Cardiac septum (tissue), 1 donor: ENCODE results near the gene DNASE2. TPM values are rescaled to one million over a fixed set of nuclear protein-coding genes. Genes with fewer than 3 reads are reported as not detected.
"Not testable (repeated sequence)": the region's sequence is repeated elsewhere in the genome, so short reads cannot be mapped to it uniquely, and the experiment has no call there.

Experiments used
- DNase-seq: peaks from one replicate; pipeline ENCODE4 v3.0.0-alpha.2; 2020; ENCODE audit warnings: low spot score
- intact Hi-C: fragments of 100-400 bp; cut with DNase I; formaldehyde crosslinking; loops from one replicate; pipeline ENCODE4 v1.14.0; 2022
- total RNA-seq: library from RNA; stranded (reverse); fragmentation: NEBNext Ultra II Directional; extraction: Animal tissue kit (Norgen Biotek cat#: 25700); gene quantifications from one replicate; pipeline ENCODE4 v1.2.1, GENCODE V29; 2021
- donor health status: DM: no; HTN: no; CAD: no.

Gene DNASE2
- total RNA-seq, 1 donor from 2014 or later, result 21.3 TPM

DNA sequence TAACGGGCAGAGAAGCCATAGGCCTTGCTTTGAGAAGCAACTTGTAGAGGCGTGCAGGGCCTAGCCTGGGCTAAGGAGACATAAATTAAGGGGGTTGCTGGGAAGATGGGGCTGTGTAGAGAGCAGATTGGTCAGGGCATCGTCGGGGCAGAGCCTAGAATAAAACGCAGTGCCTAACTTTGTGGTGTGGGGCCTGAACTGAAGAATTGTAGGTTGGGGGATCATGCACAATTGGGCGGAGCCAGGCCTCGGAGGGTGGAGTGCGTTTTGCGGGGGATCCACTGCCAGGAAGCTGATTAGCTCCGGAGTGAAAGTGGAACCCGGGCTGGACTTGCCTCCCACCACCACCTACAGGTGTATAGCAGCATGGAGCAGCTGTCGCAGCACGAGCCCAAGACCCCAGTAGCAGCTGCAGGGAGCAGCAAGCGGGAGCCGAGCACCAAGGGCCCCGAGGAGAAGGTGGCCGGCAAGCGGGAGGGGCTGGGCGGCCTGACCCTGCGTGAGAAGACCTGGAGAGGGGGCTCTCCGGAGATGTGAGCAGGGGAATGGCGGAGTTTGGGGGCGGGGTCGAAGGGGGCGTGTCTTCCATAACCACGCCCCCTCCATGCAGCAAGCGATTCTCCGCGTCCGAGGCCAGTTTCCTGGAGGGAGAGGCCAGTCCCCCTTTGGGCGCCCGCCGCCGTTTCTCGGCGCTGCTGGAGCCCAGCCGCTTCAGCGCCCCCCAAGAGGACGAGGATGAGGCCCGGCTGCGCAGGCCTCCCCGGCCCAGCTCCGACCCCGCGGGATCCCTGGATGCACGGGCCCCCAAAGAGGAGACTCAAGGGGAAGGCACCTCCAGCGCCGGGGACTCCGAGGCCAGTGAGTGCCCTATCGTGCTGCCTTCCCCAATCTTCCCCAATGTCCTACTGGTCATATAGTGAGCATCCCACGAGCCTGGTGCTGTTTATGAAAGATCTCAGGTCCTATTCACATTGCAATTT lies 13.8 kb downstream of the DNASE2 start:
- DNase-seq, result no peak
- intact Hi-C loops, result no loop called here

DNA sequence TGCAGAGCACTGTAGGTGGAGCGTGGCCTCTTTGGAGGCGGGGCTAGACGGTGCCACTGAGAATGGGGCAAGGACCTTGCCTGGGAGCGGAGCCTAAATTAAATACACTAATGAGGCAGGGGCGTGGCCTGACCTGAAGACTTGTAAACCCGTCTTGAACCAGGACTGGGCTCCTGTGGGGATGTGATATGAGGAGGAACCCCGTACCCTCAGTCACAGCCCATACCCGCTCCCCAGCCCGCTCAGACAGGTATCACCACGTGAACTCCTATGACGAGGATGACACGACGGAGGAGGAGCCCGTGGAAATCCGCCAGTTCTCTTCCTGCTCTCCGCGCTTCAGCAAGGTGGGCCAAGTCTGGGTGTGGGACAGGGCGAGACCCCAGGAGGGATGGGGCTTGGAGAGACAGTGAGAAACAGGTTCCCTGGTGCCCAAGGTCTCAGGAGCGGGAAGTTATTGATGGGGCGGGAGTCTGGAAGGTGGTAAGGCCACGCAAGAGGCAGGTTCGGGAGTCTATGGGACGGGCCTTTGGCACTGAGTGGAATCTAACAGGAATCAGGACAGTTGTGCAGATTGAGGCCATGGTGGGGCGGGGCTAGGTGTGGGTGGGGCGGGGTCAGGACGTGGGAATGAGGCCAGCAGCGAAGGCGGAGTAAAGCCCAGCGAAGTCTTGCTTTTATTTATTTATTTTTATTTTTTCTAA lies 14.7 kb downstream of the DNASE2 start:
- intact Hi-C loops, result no loop called here
- DNase-seq, result no peak

DNA sequence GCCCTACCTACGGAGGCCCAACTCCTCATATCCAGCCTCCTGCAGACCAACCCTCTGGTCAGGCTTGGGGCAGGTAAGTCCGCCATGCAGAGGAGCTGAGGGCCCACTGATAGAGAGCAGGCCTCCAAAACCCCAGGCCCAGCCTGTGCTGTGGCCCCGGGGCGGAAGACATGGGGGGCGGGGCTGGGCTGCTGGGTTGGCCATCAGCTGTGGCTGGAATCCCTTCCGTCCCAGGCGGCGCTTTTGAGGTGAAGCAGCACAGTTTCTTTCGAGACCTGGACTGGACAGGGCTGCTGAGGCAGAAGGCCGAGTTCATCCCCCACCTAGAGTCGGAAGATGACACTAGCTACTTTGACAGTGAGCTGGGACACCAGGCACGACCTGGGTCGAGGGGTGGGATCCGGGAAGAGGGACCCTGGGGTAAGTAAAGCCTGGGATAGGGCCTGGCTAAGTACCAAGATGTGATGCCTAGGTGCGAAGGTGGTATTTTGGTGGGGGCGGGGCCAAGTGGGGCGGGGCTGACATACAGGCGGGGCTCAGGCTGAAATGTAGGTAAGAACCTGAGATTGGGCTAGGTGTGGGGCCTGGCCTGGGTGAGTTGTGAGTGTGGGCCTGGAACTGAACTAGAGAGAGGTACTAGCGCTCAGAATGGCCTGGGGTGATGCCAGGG lies 15.4 kb downstream of the DNASE2 start:
- intact Hi-C loops, result no loop called here
- DNase-seq, result no peak

DNA sequence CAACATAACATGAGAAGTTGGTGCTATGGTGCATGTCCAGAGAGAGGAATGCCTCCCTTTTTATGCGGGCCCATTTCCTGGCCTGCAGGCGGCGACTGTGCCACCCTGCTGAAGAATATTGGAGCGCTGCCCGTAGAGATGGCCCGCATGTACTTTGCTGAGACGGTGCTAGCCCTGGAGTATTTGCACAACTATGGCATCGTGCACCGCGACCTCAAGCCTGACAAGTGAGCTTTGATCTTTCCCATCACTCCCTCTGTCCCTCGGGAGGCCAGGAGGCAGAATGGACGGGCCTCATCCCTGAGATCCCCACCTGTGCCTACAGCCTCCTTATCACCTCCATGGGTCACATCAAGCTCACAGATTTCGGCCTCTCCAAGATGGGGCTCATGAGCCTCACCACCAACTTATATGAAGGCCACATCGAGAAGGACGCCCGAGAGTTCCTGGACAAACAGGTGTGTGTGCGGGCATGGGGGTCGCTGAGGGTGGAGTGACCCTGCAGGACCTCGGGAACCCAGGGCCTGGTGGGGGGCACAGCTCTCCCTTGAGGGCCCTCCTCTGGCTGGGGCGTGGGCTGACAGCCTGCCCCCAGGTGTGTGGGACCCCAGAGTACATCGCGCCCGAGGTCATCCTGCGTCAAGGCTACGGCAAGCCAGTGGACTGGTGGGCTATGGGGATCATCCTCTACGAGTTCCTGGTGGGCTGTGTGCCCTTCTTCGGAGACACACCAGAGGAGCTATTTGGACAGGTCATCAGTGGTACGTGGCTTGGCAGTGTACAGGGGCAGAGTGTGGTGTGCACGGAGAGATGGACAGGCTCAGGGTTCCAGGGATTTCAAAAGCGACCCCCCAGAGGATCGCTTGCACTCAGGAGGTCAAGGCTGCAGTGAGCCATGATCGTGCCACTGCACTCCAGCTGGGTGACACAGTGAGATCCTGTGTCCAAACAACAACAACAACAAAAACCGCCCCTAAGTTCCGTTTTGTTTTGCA lies 16.2 kb downstream of the DNASE2 start:
- no peak for DNase-seq
- intact Hi-C loops, result no loop called here

DNA sequence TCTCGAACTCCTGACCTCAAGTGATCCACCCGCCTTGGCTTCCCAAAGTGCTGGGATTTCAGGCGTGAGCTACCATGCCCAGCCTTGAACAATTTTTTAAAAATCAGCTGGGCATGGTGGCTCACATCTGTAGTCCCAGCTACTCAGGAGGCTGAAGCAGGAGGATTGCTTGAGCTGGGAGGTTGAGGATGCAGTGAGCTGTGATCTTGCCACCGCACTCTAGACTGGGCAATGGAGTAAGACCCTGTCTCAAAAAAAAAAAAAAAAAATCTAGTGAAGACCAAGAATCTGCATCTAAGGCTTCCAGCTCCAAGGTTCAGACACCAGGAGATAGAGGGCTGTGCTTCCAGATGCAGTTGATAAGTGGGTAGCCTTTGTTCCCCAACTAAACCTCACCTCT lies 17.1 kb downstream of the DNASE2 start:
- DNase-seq, result no peak
- intact Hi-C loops, result no loop called here

DNA sequence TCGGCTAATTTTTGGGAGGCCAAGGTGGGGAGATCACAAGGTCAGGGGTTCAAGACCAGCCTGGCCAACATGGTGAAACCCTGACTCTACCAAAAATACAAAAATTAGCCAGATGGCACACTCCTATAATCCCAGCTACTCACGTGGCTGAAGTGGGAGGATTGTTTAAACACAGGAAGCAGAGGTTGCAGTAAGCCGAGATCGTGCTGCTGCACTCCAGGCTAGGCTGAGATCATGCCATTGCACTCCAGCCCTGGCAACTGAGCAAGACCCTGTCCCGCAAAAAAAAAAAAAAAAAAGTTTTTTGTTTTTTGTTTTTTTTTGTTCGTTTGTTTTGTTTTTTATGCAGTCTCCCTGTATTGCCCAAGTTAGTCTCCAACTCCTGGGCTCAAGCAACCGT lies 21.7 kb downstream of the DNASE2 start:
- intact Hi-C loops, result no loop called here
- DNase-seq, result no peak

DNA sequence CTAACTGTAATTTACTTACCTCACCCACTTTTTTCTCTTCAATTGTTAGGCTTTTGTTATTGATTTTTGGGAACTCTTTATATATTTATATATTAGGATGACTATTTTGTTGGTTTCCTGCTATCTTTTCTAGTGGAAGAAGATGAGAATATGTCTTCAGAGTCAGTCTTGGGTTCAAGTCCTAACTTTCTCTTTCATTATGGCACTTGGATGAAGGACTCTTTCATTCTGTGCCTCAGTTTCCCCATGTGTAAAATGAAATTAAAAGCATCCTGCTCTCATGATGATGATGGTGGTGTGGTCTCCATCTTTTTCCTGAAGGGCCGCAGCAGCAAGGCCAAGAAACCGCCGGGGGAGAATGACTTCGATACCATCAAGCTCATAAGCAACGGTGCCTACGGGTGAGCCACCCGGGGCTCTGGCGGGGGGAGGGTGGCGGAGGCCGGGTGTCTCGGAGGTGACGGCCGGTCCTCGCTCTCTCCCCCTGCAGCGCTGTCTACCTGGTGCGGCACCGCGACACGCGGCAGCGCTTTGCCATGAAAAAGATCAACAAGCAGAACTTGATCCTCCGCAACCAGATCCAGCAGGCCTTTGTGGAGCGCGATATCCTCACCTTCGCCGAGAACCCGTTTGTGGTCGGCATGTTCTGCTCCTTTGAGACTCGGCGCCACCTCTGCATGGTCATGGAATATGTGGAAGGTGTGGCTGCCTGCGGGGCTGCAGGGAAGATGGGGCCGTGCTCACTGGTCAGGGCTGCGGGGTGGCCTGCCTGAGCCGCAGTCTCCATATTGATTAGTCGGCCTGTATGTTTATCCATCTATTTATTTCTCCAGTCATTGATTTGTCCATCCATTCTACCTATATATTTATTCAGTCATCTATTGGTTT lies 23.0 kb downstream of the DNASE2 start:
- intact Hi-C loops, result no loop called here
- DNase-seq, result no peak

DNA sequence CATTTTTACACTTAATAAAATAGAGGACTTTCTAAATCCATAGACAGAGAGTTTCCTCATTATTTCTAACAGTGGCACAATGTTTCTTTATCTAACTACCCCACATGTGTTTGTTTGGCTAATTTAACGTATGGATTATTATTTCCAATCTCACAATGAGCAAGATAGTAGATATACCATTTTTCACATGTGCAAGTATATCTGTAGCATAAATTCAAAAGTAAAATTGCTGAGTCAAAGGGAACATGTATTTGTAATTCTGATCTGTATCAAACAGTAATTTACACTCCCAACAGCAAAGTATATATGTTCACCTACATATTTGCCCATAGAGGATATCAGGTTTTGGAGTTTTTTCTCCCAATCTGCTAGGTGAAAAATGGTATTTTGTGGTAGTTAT lies 24.6 kb downstream of the DNASE2 start:
- intact Hi-C loops, result no loop called here
- DNase-seq, result no peak

DNA sequence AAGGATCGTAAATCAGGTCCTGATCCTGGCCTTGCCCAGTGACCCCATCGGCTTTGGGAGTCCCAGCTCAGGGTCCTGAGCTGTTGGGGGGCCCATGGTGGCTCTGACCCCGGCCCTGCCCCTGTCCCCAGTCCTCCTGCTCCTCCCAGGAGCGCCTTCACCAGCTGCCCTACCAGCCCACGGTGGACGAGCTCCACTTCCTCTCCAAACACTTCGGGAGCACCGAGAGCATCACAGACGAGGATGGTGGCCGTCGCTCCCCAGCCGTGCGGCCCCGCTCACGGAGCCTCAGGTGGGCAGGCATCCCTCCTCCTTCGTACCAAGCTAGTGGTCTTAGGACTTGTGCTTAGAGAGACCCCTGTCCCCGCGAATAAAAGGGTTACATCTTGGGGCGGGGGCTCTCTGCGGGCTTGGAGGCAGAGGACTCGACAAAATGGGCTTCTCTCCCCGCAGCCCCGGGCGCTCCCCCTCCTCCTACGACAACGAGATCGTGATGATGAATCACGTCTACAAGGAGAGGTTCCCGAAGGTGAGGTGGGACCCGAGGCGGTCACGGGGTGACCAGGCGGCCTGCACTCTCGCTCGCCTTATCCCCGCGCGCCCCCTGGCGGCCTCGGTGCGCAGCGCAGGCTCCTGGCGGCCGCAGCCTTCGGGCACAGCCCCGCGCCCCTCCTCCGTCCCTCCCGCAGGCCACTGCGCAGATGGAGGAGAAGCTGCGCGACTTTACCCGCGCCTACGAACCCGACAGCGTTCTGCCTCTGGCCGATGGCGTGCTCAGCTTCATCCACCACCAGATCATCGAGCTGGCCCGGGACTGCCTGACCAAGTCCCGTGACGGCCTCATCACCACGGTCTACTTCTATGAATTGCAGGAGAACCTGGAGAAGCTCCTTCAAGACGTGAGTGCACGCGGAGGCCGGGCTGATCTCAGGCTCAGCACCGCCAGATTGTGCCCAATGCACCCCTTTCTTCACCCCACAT lies 33.8 kb downstream of the DNASE2 start:
- peak; percentile 93 for DNase-seq
- intact Hi-C loops, result loop anchor here (5.0 to 10.0 kb wide), 2 partner anchors 85 to 173 kb away; no protein-coding TSS in a partner anchor

DNA sequence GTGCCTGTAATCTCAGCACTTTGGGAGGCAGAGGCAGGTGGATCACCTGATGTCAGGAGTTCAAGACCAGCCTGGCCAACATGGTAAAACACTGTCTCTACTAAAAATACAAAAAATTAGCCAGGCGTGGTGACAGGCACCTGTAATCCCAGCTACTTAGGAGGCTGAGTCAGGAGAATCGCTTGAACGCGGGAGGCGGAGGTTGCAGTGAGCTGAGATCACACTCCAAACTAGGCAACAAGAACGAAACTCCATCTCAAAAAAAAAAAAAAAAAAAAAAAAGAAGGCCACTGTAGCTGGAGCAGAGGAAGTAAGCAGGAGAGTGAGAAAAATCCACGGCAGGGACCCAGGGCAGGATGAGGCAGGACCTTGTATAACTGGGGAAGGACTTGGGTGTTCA lies 34.6 kb downstream of the DNASE2 start:
- not testable (repeated sequence) for DNase-seq

DNA sequence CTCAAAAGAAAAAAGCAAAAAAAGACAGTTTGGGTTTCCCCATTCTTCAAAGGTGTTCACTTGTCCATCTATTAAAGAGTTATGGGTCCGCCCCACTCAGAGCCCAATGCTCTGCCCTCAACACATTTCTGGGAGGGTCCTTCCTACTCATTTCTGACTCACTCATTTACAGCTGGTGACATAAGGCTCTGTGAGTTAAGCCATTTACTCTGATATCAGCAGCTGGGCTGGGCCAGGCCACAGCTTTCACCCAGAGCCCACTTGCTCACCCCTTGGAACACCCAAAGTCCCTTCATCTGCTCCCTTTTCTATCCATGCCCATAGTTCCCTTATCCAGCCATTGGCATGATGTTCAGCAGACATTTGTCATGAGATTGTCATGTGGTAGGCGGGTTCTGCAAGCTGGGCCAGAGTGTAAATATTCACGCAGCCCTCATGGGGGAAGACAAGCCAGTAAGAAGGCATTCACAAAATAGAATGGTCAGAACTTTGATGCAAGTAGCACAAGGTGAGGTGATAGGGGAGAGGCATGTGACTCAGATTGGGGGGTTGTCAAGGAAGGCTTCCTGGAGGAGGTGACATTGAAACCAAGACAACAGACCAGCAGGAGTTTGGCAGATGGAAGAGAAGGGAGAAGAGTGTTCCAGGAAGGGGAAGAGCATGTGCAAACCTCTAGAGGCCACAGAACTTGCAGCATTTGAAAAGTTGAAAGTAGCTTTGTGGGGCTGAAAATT lies 37.1 kb downstream of the DNASE2 start:
- intact Hi-C loops, result loop anchor here (10.0 kb wide), 1 partner anchor 169 kb away; no protein-coding TSS in a partner anchor

More for the DNA sequence above, 34.6 kb downstream of the DNASE2 start:
- intact Hi-C loops, result loop anchor here (5.0 to 10.0 kb wide), 2 partner anchors 84 to 172 kb away; no protein-coding TSS in a partner anchor

DNA sequence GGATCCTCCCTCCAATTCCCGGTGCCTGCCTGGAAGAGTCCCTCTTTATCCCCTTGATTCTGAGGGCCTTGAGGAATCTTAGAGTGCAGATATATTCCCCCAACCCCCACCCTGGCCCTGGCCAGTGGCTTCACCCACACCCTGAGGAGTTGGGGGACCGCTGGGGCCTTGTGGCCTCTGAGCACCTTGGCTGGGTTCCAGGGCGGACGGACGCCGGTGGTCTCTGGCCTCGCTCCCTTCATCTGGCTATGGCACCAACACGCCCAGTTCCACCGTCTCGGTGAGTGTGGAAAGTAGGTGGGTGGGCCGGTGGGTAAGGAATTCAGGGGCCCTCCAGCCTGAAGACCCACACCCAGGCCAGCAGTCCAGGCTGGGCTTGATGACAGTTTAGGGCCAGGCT lies 37.9 kb downstream of the DNASE2 start:
- intact Hi-C loops, result loop anchor here (10.0 kb wide), 1 partner anchor 169 kb away; no protein-coding TSS in a partner anchor
- no peak for DNase-seq

More for the DNA sequence above, 37.1 kb downstream of the DNASE2 start:
- DNase-seq, result no peak

DNA sequence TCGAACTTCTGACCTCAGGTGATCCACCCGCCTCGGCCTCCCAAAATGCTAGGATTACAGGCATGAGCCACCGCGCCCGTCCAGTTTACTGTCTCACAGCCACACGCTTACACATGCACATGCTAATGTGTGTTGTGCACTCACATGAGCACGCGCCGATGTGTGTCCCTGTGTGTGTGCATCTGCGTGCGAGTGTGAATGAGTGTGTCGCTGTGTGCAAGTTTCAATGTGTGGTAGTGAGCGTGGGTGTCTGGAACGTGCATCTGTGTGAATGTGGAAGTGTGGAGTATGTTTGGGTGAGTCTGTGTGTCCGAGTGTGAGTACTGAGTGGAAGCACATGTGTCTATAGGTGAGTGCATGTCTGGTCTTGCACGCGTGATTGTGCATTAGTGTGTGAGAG lies 38.7 kb downstream of the DNASE2 start:
- intact Hi-C loops, result loop anchor here (10.0 kb wide), 1 partner anchor 168 kb away; no protein-coding TSS in a partner anchor
- DNase-seq, result no peak

DNA sequence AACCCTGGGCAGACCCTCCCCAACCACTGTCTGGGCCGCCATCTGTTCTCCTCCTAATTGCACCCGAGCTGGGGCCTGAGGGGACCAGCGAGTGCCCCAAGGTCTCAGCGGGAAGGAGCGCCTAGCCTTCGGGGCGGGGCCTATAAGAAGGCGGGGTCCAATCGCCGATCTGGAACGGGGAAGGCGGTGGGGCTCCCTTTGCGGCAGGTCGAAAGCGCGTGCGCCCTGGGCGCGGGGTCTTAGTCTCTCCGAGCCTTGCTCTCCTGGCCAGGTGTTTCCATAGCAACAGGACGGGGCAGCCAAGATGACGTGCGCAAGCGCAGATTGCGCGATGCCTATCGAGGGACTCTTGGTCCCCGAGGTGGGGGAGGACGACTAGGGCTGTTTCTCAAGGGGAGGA lies 40.2 kb downstream of the DNASE2 start:
- DNase-seq, result no peak
- intact Hi-C loops, result loop anchor here (10.0 kb wide), 1 partner anchor 166 kb away; no protein-coding TSS in a partner anchor
